ENCODE measurements around the gene GALNT11. TPM values are rescaled to one million over a fixed set of nuclear protein-coding genes. Genes with fewer than 3 reads are reported as not detected.
A peak's percentile ranks its signal among the peaks of the same experiment; 100 is the strongest.
"Not testable (repeated sequence)": the region's sequence is repeated elsewhere in the genome, so short reads cannot be mapped to it uniquely, and the experiment has no call there.

The GALNT11 gene
- total RNA-seq: 10 to 100 TPM; 16.3 to 21.0 TPM
- long read RNA-seq, transcript GALNT11-205 (12 exons, 2,727 nt): major isoform, 21 of 38 reads
- long read RNA-seq, partial matches to known transcripts: 3 of 38 reads
- long read RNA-seq, other reads (novel, unspliced or antisense): 14 of 38 reads

DNA sequence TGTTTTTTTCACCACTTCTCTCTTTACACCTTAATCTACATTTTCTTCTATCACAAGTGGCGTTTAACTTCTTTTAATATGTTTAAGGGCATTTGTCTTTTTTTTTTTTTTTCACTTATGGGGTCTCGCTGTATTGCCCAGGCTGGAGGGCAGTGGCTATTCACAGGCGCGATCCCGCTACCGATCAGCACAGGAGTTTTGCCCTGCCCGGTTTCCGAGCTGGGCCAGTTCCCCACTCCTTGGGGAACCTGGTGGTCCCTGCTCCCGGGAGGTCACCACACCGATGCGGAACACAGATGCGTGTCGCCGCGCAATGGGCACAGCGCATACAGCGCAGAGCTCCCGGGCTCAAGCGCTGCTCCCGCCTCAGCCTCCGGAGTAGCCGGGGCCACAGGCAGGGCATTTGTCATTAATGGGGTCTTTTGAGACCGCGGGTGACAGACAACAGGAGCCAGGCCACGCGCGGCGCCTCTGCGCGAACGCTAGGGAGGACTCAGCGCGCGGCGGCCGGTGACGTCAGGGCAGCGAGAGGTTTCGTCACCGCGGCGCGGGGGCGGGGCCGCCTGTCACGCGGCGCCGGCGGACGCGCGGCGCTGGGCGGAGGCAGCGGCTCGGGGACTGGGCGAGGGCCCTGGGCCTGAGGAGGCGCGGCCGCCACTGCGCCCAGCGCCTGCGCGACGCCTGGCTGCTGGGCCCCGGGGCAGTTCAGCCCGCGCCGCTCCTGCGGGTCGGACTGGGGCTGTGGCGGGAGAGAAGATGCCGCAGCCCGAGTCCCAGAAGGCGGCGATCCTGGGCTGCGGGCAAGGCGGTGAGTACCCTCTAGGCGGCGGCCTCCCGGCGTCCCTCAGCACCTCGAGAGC, at the start of gene GALNT11:
TSS of gene GALNT11 (plus strand) at position 598 of the 860 bp plus-strand sequence. CDS start 68,554 bp downstream, outside the sequence.
- intact Hi-C loops (cut with DNase I, micrococcal nuclease): no loop called here
- DNase-seq (peak; percentile 72 to 91), ATAC-seq (peak; percentile 98)

DNA sequence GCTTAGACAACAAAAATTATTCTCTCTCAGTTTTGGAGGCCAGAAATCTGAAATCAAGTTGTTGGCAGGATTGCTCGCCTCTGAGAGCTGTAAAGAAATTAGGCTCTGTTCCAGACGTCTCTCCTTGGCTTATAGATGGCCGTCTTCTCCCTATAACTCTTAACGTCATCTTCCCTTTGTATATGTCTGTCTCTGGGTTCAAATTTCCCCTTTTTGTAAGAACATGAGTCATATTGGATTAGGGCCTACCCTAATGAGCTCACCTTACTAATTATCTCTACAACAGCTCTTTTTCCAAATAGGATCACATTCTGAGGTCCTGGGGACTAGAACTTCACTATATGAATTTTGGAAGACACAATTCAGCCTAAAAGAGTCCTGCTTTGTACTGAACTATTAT, 46.9 kb upstream of the GALNT11 start:
- no peak for DNase-seq
- no peak for ATAC-seq
- intact Hi-C loops (cut with DNase I, micrococcal nuclease): no loop called here

DNA sequence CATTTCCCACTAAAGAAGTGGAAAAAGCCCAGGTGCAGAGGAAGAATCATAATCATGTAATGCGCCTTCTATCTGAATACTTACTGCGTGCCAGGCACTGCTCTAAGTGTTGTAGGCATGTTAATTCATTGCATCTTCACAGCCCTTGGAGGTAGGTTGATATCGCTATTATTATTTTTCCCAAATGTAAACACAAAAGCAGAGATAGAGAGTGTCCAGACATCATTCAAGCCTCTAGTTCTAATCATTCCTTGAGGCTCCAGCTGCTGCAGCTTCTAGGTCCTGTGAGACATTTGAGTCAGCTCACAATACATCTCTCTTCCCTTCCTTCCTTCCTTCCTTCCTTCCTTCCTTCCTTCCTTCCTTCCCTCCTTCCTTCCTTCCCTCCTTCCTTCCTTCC, 44.3 kb upstream of the GALNT11 start:
- ATAC-seq: no peak
- intact Hi-C loops (cut with DNase I, micrococcal nuclease): no loop called here
- DNase-seq: no peak

DNA sequence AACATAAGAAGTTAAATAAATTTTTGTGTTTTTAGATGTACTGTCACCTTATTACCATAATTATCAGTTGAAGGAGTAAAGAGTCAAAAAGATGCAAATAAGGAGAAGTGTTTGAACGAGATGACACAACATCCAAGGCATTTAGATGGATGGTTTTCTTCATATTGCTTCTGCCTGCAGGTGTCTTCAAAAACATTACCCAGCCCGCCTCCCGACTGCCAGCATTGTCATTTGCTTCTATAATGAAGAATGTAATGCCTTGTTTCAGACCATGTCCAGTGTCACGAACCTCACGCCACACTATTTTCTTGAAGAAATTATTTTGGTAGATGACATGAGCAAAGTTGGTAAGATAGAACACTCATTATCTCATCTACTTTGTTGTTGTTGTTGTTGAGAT, 42.7 kb upstream of the GALNT11 start:
- intact Hi-C loops (cut with DNase I, micrococcal nuclease): no loop called here
- DNase-seq: no peak
- no peak for ATAC-seq

DNA sequence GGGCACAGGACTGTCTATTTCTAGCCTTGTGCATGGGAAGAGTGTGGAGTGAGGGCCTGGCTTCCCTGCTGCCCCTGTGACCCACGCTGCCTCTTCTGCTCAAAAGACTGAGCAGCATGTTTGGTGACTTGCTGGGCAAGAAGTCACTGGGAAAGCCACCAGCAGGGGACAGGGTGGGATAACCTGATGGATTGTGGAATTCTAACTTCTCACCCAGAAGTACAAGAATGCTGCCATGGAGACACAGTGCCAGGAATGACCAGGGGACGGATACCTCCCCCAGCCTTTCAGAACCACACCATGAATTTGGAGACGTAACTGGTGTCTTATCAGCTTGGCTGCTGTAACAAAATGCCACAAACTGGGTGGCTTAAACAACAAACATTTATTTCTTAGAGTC, 40.9 kb upstream of the GALNT11 start:
- no peak for ATAC-seq
- intact Hi-C loops (cut with DNase I, micrococcal nuclease): no loop called here

GRCh38 chr7:151987748-151988529, 37.5 kb upstream of the GALNT11 start:
- DNase-seq (no peak), ATAC-seq (no peak)
- intact Hi-C loops (cut with DNase I, micrococcal nuclease): no loop called here

More for the DNA sequence above, 40.9 kb upstream of the GALNT11 start:
- no peak for DNase-seq

- DNase-seq (peak; percentile 47 to 56), ATAC-seq (peak; percentile 94)
- intact Hi-C loops (cut with DNase I, micrococcal nuclease): no loop called here
Measured at GRCh38 chr7:151992375-151992774, 33.1 kb upstream of the GALNT11 start.

DNA sequence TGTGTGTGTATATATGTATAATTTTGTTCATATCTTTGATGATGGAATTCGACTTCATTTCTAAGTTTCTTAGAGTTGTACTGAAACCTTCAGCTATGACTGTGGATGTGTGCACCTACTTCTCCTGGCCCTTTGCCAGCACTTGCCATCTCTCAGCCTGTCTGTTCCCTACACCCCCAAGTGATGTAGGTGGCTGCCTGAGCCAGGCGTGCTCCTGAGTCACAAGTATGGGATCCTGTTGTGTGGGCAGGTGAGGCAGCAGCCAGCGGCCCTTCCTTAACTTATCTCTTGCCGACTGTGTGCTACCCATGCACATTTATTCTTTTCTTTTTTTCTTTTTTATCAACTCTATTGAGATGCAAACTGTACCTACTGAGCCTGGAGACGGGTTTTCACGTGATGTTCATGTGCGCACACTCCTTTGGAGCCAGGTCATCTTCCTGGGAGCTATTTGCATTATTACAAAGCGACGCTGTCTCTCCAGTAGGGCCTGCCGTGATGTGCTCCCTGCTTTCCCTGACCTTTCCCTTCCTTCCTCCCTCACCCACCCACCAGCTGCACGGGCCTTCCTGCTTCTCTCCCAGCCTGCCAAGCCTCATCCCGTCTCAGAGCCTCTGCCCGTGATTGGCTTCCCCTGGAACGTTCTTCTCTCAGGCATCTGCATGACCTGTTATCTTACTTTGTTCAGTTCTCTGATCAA, 31.3 kb upstream of the GALNT11 start:
- intact Hi-C loops (cut with DNase I, micrococcal nuclease): no loop called here
- no peak for DNase-seq
- no peak for ATAC-seq

- DNase-seq (no peak), ATAC-seq (no peak)
- intact Hi-C loops (cut with DNase I, micrococcal nuclease): no loop called here
Measured at GRCh38 chr7:151999424-152000090, 25.9 kb upstream of the GALNT11 start.

GRCh38 chr7:152000191-152000590, 25.3 kb upstream of the GALNT11 start:
- intact Hi-C loops (cut with DNase I, micrococcal nuclease): no loop called here
- DNase-seq (no peak), ATAC-seq (no peak)

DNA sequence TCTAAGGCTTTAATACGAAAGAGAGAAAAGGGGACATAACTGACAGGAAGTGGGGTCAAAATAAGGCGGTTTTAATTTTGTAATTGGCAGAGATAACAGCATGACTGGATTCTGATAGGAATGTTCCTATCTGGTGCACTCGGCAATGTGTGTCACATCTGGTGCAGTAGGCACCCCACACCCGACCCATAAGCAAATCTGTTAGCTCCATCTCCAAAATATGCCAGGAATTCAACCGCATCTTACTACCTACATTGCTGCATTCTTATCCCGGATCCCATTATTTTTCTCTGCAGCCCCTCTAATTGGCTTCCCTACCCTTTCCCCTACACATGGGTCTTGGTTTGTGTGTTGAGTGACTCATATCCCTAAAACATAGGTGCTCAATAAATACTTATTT, 19.1 kb upstream of the GALNT11 start:
- no peak for DNase-seq
- intact Hi-C loops (cut with DNase I, micrococcal nuclease): no loop called here
- no peak for ATAC-seq

GRCh38 chr7:152011860-152012259, 13.6 kb upstream of the GALNT11 start:
- intact Hi-C loops (cut with DNase I, micrococcal nuclease): no loop called here
- no peak for ATAC-seq
- DNase-seq: no peak

GRCh38 chr7:152013230-152013629, 12.2 kb upstream of the GALNT11 start:
- intact Hi-C loops (cut with DNase I, micrococcal nuclease): no loop called here
- ATAC-seq (no peak), DNase-seq (no peak)

- ATAC-seq: no peak
- intact Hi-C loops (cut with DNase I, micrococcal nuclease): no loop called here
Measured at GRCh38 chr7:152013974-152014373, 11.5 kb upstream of the GALNT11 start.

DNA sequence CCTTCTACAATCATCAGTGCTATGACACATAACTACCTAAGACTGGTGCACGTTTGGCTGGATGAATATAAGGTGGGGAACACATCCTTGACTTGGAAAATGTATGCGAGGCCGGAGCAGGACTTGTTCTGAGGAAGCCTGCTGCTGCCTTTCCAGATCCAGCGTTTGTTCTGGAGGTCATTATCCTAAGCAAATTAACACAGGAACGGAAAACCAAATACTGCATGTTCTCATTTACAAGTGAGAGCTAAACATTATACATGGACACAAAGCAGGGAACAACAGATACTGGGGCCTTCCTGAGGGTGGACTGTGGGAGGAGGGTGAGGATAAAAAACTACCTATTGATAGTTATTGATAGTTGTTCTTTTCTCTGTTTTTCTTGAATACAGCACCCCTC, 10.8 kb upstream of the GALNT11 start:
- ATAC-seq: no peak

More at GRCh38 chr7:152013974-152014373, 11.5 kb upstream of the GALNT11 start:
- no peak for DNase-seq

GRCh38 chr7:152015600-152015999, 9.9 kb upstream of the GALNT11 start:
- ATAC-seq (no peak), DNase-seq (no peak)
- intact Hi-C loops (cut with DNase I, micrococcal nuclease): no loop called here

More for the DNA sequence above, 10.8 kb upstream of the GALNT11 start:
- DNase-seq: no peak
- intact Hi-C loops (cut with DNase I, micrococcal nuclease): no loop called here

DNA sequence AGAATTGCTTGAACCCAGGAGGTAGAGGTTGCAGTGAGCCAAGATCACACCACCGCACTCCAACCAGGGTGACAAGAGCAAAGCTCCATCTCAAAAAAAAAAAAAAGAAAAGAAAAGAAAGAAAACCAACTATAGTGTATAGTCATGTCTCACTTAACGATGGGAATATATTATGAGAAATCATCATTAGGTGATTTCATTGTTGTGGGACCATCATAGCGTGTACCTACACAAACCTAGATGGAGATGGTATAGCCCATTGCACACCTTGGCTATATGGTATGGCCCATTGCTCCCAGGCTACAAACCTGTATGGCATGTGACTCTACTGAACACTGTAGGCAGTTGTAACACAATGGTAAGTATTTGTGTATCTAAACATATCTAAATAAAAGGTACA, 8.5 kb upstream of the GALNT11 start:
- no peak for ATAC-seq

GRCh38 chr7:152017683-152018082, 7.8 kb upstream of the GALNT11 start:
- ATAC-seq; intact Hi-C loops (cut with DNase I, micrococcal nuclease); DNase-seq: not testable (repeated sequence)

More for the DNA sequence above, 8.5 kb upstream of the GALNT11 start:
- intact Hi-C loops (cut with DNase I, micrococcal nuclease): no loop called here
- DNase-seq: no peak

All from left colon (tissue), 2 donors.